ENCODE results near the gene TUBA1C.

DNA sequence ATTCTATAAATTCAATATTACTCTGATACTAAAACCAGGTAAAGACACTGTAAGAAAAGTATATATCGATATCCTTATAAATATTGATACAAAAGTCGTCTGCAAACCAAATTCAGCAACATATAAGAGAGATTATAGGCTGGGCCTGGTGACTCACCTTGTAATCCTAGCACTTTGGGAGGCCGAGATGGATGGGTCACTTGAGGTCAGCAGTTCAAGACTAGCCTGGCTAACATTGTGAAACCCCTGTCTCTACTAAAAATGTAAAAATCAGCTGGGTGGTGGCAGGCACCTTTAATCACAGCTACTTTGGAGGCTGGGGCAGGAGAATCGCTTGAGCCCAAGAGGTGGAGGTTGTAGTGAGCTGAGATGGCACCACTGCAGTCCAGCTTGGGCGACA lies 13.5 kb upstream of the TUBA1C start:
- TF ChIP-seq CTCF (IDR thresholded peaks at IDR 0.05) (no peak), POLR2A (IDR thresholded peaks at IDR 0.05) (no peak)
